Muscle layer of colon (tissue), 2 donors: ENCODE results near the gene POGLUT2.
"Not testable (repeated sequence)": the region's sequence is repeated elsewhere in the genome, so short reads cannot be mapped to it uniquely, and the experiment has no call there.

ENCODE experiments used
- H3K27ac ChIP-seq: one replicate; pipeline ENCODE4 v1.7.0; 2013; ENCODE audit warnings: low read depth, mild to moderate bottlenecking, low read length, moderate library complexity
- H3K27me3 ChIP-seq, 2 donors: one replicate each; pipeline ENCODE4 v1.7.0; 2013; ENCODE audit warnings: low read length in 2 of 2, mild to moderate bottlenecking in 2 of 2; ENCODE audit not compliant: insufficient read depth in 2 of 2, control insufficient read depth in 1 of 2
- H3K36me3 ChIP-seq: one replicate; pipeline ENCODE4 v1.7.0; 2013; ENCODE audit warnings: mild to moderate bottlenecking, low read length; ENCODE audit not compliant: insufficient read depth
- H3K4me1 ChIP-seq: one replicate; pipeline ENCODE4 v1.7.0; 2013; ENCODE audit warnings: mild to moderate bottlenecking, low read length; ENCODE audit not compliant: insufficient read depth
- H3K4me3 ChIP-seq, 2 donors: one replicate each; pipeline ENCODE4 v1.7.0; 2013; ENCODE audit warnings: low read length in 2 of 2, low read depth in 1 of 2, mild to moderate bottlenecking in 1 of 2, moderate library complexity in 1 of 2
- H3K9ac ChIP-seq: one replicate; pipeline ENCODE4 v1.7.0; 2013; ENCODE audit warnings: low read length
- H3K9me3 ChIP-seq: one replicate; pipeline ENCODE4 v1.7.0; 2013; ENCODE audit warnings: mild to moderate bottlenecking, low read length
- donor health status: abdominal sarcoma.
- donor health status: Adenocarcinoma of cecum.

Gene POGLUT2

DNA sequence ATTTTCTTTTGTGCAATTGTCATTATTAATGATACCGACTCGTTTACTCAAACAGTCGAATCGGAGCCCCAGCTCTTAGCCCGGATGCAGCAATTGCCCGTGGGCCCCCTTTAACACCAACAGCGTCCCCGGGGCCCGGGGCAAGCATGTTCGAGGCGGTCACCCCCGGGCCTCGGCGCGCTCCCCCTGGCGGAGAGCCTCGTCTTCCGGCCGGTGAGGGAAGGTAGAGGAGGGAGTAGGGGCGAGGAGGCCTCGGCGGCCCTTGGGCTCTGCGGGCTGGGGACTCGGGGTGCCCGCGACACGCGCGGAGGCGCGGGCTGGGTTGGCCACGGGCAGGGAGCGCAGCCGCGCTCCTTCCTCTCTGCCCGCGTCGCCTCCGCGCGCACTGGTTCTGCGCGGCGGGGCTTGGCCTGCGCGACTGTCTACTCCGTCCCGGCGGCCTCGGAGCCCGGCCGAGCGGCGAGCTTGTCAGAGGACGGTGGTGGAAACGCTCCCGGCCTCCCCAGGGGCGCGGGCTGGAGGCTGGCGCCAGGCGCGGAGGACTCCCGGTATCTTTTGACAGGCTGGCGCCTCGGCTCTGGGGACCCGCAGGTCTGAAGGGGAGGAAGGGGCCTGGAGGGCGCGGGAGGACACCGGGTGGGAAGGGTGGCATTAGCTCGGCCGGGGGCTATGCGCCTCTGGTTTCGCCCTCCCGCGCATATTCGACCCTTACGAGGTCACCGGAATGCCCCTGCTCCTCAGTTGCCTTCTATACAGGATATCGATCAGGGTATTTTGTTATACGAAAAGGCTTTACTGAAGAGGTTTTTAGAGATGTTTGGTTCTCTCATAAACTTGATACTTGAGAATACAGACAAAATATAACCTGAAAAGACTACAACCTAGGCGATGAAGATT lies 1.6 kb upstream of the POGLUT2 start:
- H3K9ac ChIP-seq = peak overlapping the region; percentile 54
- H3K4me1 ChIP-seq = no peaks in the 10 kb centered on the region
- H3K27ac ChIP-seq = peak overlapping the region; percentile 79

GRCh38 chr13:102799426-102800144 lies 809 bp upstream of the POGLUT2 start:
- H3K4me1 ChIP-seq = no peaks in the 10 kb centered on the region
- H3K36me3 ChIP-seq = no peaks in the 10 kb centered on the region
- H3K4me3 ChIP-seq = peak overlapping the region; percentile 88 to 98
- peak overlapping the region; percentile 54 for H3K9ac ChIP-seq
- H3K9me3 ChIP-seq = no peaks in the 10 kb centered on the region
- no peaks in the 10 kb centered on the region for H3K27me3 ChIP-seq
- H3K27ac ChIP-seq = peak overlapping the region; percentile 79

More for the DNA sequence above, 1.6 kb upstream of the POGLUT2 start:
- no peaks in the 10 kb centered on the region for H3K9me3 ChIP-seq
- no peaks in the 10 kb centered on the region for H3K27me3 ChIP-seq
- no peaks in the 10 kb centered on the region for H3K36me3 ChIP-seq
- peak overlapping the region; percentile 88 to 98 for H3K4me3 ChIP-seq

GRCh38 chr13:102793611-102794355 lies 5.0 kb downstream of the POGLUT2 start:
- Histone ChIP-seq H3K27ac (no peak overlapping the region), H3K4me1 (no peaks in the 10 kb centered on the region), H3K9me3 (no peaks in the 10 kb centered on the region), H3K27me3 (no peaks in the 10 kb centered on the region), H3K36me3 (peaks cover 23% of the 10 kb centered on the region), H3K9ac (no peak overlapping the region), H3K4me3 (no peak overlapping the region)

DNA sequence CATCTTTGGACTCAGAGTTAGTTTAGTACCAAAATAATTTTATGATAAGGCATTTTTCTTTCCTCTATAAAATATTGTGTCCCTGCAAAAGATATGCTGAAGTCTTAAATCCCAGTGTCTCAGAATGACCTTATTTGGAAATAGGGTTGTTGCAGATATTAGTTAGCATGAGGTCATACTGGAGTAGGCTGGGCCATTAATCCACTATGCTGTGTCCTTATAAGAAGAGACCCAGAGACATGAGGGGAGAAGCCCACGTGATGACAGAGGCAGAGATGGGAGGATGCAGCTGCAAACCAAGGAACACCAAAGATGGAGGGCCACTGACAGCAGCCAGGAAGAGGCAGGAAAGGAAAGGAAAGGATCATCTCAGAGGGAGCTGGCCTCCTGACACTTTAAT lies 6.4 kb downstream of the POGLUT2 start:
- H3K27ac ChIP-seq = no peak overlapping the region
- no peaks in the 10 kb centered on the region for H3K27me3 ChIP-seq
- H3K4me3 ChIP-seq = no peak overlapping the region
- H3K4me1 ChIP-seq = no peaks in the 10 kb centered on the region
- no peak overlapping the region for H3K9ac ChIP-seq
- H3K36me3 ChIP-seq = peaks cover 27% of the 10 kb centered on the region
- no peaks in the 10 kb centered on the region for H3K9me3 ChIP-seq

- Histone ChIP-seq H3K4me1 (no peaks in the 10 kb centered on the region), H3K27ac (no peak overlapping the region), H3K36me3 (peaks cover 27% of the 10 kb centered on the region), H3K9me3 (no peaks in the 10 kb centered on the region), H3K4me3 (no peak overlapping the region), H3K27me3 (no peaks in the 10 kb centered on the region), H3K9ac (no peak overlapping the region)
These were observed 10.1 kb downstream of the POGLUT2 start for GRCh38 chr13:102788683-102789082.

- no peak overlapping the region for H3K4me3 ChIP-seq
- no peaks in the 10 kb centered on the region for H3K4me1 ChIP-seq
- H3K27ac ChIP-seq = no peak overlapping the region
- no peaks in the 10 kb centered on the region for H3K9me3 ChIP-seq
- H3K27me3 ChIP-seq = no peaks in the 10 kb centered on the region
- H3K9ac ChIP-seq = no peak overlapping the region
- peaks cover 11% of the 10 kb centered on the region for H3K36me3 ChIP-seq
These were observed 14.3 kb downstream of the POGLUT2 start for GRCh38 chr13:102784483-102784882.

DNA sequence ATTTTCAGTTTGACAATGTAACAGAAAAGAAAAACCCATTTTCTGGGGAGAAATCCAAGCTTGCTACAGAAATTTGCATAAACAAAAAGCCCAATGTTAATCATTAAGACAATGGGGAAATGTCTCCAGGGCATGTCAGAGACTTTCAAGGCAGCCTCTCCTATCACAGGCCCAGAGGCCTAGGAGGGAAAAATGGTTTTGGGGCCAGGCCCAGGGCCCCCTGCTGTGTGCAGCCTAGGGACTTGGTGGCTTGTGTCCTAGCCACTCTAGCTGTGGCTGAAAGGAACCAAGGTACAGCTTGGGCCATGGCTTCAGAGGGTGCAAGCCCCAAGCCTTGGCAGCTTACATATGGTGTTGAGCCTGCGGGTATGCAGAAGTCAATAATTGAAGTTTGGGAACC lies 17.2 kb downstream of the POGLUT2 start:
- Histone ChIP-seq H3K27ac (no peak overlapping the region), H3K36me3 (no peaks in the 10 kb centered on the region)

DNA sequence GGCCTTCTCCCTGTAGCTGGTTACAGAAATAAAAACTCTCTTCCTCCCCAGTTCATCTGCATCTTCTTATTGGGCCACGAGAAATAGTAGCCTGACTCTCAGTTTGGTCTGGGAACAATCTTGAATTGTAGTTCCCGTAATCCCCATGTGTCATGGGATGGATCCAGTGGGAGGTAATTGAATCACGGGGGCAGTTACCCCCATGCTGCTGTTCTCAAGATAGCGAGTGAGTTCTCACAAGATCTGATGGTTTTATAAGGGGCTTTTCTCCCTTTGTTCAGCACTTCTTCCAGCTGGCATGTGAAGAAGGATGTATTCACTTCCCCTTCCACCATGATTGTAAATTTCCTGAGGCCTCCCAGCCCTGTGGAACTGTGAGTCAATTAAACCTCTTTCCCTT lies 18.1 kb downstream of the POGLUT2 start:
- H3K27me3 ChIP-seq, H3K9me3 ChIP-seq, H3K36me3 ChIP-seq, H3K9ac ChIP-seq, H3K27ac ChIP-seq, H3K4me1 ChIP-seq, H3K4me3 ChIP-seq: not testable (repeated sequence)

More for the DNA sequence above, 17.2 kb downstream of the POGLUT2 start:
- Histone ChIP-seq H3K9ac (no peak overlapping the region), H3K9me3 (no peaks in the 10 kb centered on the region), H3K4me1 (no peaks in the 10 kb centered on the region), H3K27me3 (no peaks in the 10 kb centered on the region), H3K4me3 (no peak overlapping the region)

- H3K36me3 ChIP-seq = no peaks in the 10 kb centered on the region
- H3K4me3 ChIP-seq = no peak overlapping the region
- no peaks in the 10 kb centered on the region for H3K27me3 ChIP-seq
- no peak overlapping the region for H3K27ac ChIP-seq
- H3K9me3 ChIP-seq = no peaks in the 10 kb centered on the region
- no peak overlapping the region for H3K9ac ChIP-seq
- no peaks in the 10 kb centered on the region for H3K4me1 ChIP-seq
These were observed 19.2 kb downstream of the POGLUT2 start for GRCh38 chr13:102779436-102780159.

GRCh38 chr13:102777736-102778135 lies 21.0 kb downstream of the POGLUT2 start:
- Histone ChIP-seq H3K36me3 (no peaks in the 10 kb centered on the region), H3K9me3 (no peaks in the 10 kb centered on the region), H3K27ac (no peak overlapping the region)

DNA sequence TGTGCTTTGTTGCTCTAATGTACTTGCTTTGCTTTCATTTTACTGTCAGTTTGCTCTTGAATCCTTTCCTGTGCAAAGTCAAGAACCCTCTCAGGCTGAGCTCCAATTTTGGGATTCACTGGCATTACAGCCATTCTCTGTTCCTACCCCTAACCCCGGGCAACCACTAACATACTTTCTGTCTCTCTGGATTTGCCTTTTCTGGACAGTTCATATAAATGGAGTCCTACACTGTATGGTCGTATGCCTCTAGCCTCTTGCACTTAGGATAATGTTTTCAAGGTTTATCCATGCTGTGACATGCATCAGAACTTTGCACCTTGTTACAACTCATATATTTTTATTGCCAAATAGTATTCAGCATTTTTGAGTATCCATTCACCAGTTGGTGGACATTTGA lies 22.5 kb downstream of the POGLUT2 start:
- Histone ChIP-seq H3K9me3 (no peaks in the 10 kb centered on the region), H3K36me3 (no peaks in the 10 kb centered on the region), H3K27me3 (no peaks in the 10 kb centered on the region), H3K4me3 (no peak overlapping the region), H3K27ac (no peak overlapping the region), H3K4me1 (no peaks in the 10 kb centered on the region), H3K9ac (no peak overlapping the region)

More at GRCh38 chr13:102777736-102778135, 21.0 kb downstream of the POGLUT2 start:
- no peaks in the 10 kb centered on the region for H3K4me1 ChIP-seq
- H3K27me3 ChIP-seq = no peaks in the 10 kb centered on the region
- no peak overlapping the region for H3K9ac ChIP-seq
- no peak overlapping the region for H3K4me3 ChIP-seq
